NCI-H2196 (cell line): ENCODE measurements around the gene MROH2A.

Experiments used
- DNase-seq: peaks from one replicate; lab custom pipeline; 2025; ENCODE audit not compliant: unreplicated experiment; lab: John Stamatoyannopoulos, UW

The MROH2A gene

GRCh38 chr2:233801357-233802131 lies 23.4 kb downstream of the MROH2A start:
- DNase-seq, result no peak

- DNase-seq, result no peak
These were observed 24.1 kb downstream of the MROH2A start for GRCh38 chr2:233802132-233802815.

GRCh38 chr2:233803292-233803911 lies 25.3 kb downstream of the MROH2A start:
- no peak for DNase-seq

- DNase-seq, result no peak
These were observed 25.9 kb downstream of the MROH2A start for GRCh38 chr2:233803994-233804393.

- no peak for DNase-seq
These were observed 29.2 kb downstream of the MROH2A start for GRCh38 chr2:233807215-233807865.

GRCh38 chr2:233807966-233808935 lies 30.1 kb downstream of the MROH2A start:
- no peak for DNase-seq

GRCh38 chr2:233810385-233810784 lies 32.3 kb downstream of the MROH2A start:
- DNase-seq, result no peak

GRCh38 chr2:233811087-233811486 lies 33.0 kb downstream of the MROH2A start:
- no peak for DNase-seq

- no peak for DNase-seq
These were observed 33.6 kb downstream of the MROH2A start for GRCh38 chr2:233811732-233812131.

- no peak for DNase-seq
These were observed 35.3 kb downstream of the MROH2A start for GRCh38 chr2:233813236-233814055.

- peak; percentile 36 for DNase-seq
These were observed 36.1 kb downstream of the MROH2A start for GRCh38 chr2:233814056-233814835.

- no peak for DNase-seq
These were observed 37.7 kb downstream of the MROH2A start for GRCh38 chr2:233815861-233816260.

- DNase-seq, result no peak
These were observed 38.2 kb downstream of the MROH2A start for GRCh38 chr2:233816334-233816733.

GRCh38 chr2:233816771-233817170 lies 38.6 kb downstream of the MROH2A start:
- DNase-seq, result no peak

- no peak for DNase-seq
These were observed 39.3 kb downstream of the MROH2A start for GRCh38 chr2:233817361-233817911.

GRCh38 chr2:233817995-233818638 lies 40.0 kb downstream of the MROH2A start:
- DNase-seq, result no peak

- DNase-seq, result no peak
These were observed 40.8 kb downstream of the MROH2A start for GRCh38 chr2:233818639-233819621.
